HG03039 (cell line): ENCODE data around the gene TMEM272.

Experiments used
- ATAC-seq: cut with Tn5 transposase; IDR thresholded peaks from one replicate; pipeline ENCODE4 v1.9.1; 2021; ENCODE audit warnings: mild to moderate bottlenecking, moderate library complexity; ENCODE audit not compliant: unreplicated experiment

Gene TMEM272

DNA sequence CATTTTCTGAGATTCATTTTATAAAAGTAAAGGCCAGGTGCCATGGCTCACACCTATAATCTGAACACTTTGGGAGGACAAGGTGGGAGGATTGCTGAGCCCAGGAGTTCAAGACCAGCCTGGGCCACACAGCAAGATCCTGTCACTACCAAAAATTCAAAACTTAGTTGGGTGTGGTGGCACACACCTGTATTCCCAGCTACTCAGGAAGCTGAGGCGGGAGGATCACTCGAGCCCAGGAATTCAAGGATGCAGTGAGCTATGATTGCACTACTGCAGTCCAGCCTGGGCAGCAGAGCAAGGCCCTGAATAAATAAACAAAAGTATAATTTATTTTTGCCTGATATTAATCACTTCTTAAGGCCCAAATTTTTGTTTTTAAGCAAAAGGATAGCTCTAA lies 81.5 kb downstream of the TMEM272 start:
- no peak for ATAC-seq
